ENCODE results near the gene LLGL1.

LLGL1 gene

DNA sequence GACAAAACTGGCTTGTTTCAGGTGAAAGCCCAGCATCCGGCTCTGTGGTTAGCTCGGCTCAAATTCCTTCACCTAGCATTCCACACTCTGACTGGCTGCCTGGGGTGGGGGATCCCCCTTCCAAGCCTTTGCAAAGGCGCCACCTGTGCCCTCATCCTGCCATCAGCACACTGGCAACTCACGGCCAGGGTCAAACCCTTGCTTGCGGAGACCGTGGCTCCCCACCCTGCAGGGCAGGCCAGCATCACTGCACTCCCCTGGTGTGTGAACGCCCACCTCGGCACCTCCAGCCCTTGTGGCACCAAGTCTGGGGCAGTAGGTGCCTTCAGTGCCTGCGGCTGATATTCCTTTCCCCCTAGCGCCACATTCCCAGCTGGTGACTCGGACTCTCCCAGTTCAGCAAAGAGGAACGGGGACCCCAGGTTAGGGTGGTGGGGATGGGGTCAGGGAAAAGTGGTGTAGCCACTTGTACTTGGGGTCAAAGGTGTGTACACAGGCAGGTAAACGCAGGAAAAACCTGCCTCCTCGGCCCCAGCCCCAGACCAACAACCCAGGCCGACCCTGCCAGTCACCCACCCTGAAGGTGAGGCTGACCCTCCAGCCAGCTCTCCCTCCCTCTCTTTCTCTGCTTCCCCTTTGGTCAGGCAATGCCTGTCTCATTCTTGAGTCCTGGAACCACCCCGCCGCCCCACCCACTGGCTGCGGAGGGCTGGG is 32.0 kb downstream of the LLGL1 start:
- peaks cover 15% of the 10 kb centered on the region for H3K4me1 Mint-ChIP-seq
- no peak for DNase-seq (ENCODE audit: low spot score in 2 of 2)
- no peaks in the 10 kb centered on the region for H3K27me3 Mint-ChIP-seq
- no peak for ATAC-seq (ENCODE audit: low read depth)
- H3K27ac Mint-ChIP-seq = peak overlapping the region; percentile 83
- peak overlapping the region; percentile 93 for H3K4me3 Mint-ChIP-seq
- H3K36me3 Mint-ChIP-seq = peaks cover 6% of the 10 kb centered on the region
- no peaks in the 10 kb centered on the region for H3K9me3 Mint-ChIP-seq

DNA sequence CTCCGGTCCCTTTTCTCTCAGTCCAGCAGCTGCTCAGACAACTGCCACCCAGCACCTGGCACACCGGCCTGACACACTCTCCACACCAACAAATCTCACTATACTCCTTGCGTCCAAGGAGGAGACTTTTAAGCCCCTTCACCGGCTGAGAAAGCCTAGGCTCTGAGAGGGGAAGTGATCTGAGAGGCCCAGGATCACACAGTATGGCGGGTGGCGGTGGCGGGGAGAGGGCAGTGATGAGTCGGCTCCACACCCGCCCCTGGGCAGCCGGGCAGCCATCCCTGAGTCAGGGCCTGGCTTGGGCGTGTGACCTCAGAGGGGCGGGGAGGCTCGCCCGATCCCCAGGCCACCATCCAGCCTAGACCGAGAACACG is 32.5 kb downstream of the LLGL1 start:
- ATAC-seq (ENCODE audit: low read depth) = peak; percentile 42
- H3K9me3 Mint-ChIP-seq = no peaks in the 10 kb centered on the region
- peaks cover 5% of the 10 kb centered on the region for H3K36me3 Mint-ChIP-seq
- peak overlapping the region; percentile 83 for H3K27ac Mint-ChIP-seq
- DNase-seq (ENCODE audit: low spot score in 2 of 2) = peak; percentile 34 to 51
- no peaks in the 10 kb centered on the region for H3K27me3 Mint-ChIP-seq
- peak overlapping the region; percentile 93 for H3K4me3 Mint-ChIP-seq
- peaks cover 15% of the 10 kb centered on the region for H3K4me1 Mint-ChIP-seq

DNA sequence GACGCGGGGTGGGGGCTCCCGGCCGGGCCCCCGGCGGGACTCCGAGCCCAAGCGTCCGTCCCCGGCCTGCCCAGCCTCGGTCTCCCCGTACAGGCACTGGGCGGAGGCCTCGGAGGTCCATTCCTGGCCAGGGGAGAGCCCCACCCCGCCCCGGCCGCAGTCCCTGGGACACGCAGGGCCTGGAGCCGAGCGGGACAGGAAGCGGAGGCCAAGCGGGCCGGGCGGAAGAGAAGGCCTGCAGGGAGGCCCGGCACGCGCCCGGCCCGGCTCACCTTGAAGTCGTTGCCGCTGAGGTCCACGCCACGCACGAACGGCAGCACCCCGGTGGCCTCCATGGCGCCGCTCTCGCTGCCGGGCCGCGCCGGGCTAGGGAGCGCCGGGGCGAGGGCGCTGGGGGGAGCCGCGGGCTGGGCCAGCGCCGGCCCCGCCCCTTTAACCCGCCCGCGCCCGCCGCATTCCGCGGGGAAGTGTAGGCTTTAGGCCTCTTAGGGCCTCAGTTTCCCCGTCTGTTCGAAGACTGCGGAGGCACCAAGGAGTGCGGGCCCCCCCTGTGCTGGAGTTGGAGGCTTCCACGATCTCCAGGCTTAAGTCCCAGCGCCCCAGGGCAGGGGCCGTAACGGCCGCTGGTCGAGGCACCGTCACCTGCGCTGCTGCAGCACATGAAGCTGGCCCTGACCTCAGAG is 33.1 kb downstream of the LLGL1 start, which contains the start of gene FLII:
FLII (minus strand) TSS at position 383 of the 683 bp plus-strand sequence; CDS start at position 335, 48 bp downstream.
- ATAC-seq (ENCODE audit: low read depth) = peak; percentile 50
- Mint-ChIP-seq H3K27ac (peak within 1 kb of the TSS; percentile 83), H3K4me3 (peak within 1 kb of the TSS; percentile 93), H3K36me3 (peaks cover 6% of the 10 kb centered on the region), H3K9me3 (no peaks in the 10 kb centered on the region), H3K4me1 (peaks cover 15% of the 10 kb centered on the region), H3K27me3 (no peaks in the 10 kb centered on the region)
- DNase-seq (ENCODE audit: low spot score in 2 of 2) = peak; percentile 35 to 63

DNA sequence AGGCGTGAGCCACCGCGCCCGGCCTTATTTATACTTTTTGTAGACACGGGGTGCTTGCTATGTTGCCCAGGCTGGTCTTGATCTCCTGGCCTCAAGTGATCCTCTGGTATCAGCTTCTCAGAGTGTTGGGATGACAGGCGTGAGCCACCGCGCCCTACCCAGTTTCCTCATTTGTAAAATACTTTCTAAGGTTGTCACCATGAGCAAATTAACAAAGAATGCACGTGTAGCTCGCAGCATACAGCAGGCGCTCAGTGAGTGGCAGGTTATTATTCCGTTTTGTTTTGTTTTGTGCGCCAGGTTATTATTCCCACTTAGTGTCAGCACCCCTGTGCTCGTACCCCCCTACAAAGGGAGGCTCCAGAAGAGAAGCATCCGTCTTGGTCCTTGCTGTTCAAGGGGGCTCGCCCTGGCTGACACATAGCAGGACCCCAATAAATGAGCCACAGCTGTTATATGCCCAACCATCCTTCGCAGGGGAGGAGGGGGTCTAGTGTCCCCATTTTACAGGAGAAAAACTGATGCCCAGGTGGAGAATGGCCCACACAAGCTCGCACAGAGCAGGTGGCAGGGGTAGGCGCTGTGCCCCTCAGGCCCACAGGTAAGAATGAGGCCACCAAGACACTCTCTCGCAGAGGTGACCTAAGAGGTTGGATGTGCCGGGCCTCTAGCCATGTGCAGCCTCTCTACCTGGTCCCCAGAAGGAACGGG is 34.3 kb downstream of the LLGL1 start:
- ATAC-seq (ENCODE audit: low read depth) = no peak
- no peaks in the 10 kb centered on the region for H3K27me3 Mint-ChIP-seq
- peak overlapping the region; percentile 83 for H3K4me3 Mint-ChIP-seq
- H3K27ac Mint-ChIP-seq = peak overlapping the region; percentile 73
- DNase-seq (ENCODE audit: low spot score in 2 of 2) = no peak
- peaks cover 12% of the 10 kb centered on the region for H3K4me1 Mint-ChIP-seq
- H3K9me3 Mint-ChIP-seq = no peaks in the 10 kb centered on the region
- H3K36me3 Mint-ChIP-seq = peaks cover 3% of the 10 kb centered on the region

DNA sequence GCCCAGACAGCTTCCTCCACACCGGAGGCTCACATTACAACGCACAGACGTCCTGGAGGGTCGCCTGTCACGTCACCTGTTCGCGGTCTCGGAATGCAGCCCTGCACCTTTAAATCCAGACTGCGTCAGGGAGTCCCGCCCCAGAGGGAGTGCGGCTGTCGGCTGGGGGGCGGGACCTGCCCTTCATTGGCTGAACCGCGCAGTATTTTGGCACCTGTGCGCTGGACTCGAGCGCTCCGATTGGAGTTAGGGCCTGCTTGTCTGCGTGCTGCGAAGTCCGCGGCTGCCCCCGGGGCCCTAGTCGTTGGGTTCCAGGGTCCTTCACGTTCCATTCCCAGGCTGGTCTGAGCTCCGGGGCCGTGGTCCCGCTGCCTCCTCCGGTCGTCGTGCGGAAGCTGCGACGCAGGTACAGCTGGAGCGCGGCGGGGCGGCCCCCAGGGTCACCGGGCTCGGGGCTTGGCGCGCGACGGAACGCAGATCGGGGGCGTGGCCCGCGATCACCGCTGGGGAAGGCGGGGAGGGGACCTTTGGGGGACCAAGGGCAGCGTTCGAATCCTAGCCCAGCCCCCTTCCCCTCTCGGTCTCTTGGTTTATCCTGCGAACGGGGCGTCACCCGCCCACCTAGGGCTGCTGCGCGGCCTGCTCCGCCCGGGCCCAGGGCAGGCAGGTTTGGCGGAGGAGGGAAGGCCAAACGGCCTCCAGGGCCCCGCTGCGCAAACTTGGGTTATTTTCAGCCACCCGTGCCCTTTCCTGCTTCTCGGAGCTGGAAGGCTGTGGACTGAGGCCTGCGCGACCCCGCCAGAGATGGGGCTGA is 35.1 kb downstream of the LLGL1 start, which contains the start of gene MIEF2:
MIEF2 (plus strand) TSS at position 331 of the 814 bp plus-strand sequence. CDS start 2,059 bp downstream, outside the sequence.
- Mint-ChIP-seq H3K9me3 (no peaks in the 10 kb centered on the region), H3K4me3 (peak within 1 kb of the TSS; percentile 83), H3K27me3 (no peaks in the 10 kb centered on the region), H3K4me1 (peaks cover 12% of the 10 kb centered on the region), H3K36me3 (peaks cover 3% of the 10 kb centered on the region), H3K27ac (peak within 1 kb of the TSS; percentile 73)
- peak; percentile 87 for ATAC-seq (ENCODE audit: low read depth)
- DNase-seq (ENCODE audit: low spot score in 2 of 2) = peak; percentile 82 to 85

DNA sequence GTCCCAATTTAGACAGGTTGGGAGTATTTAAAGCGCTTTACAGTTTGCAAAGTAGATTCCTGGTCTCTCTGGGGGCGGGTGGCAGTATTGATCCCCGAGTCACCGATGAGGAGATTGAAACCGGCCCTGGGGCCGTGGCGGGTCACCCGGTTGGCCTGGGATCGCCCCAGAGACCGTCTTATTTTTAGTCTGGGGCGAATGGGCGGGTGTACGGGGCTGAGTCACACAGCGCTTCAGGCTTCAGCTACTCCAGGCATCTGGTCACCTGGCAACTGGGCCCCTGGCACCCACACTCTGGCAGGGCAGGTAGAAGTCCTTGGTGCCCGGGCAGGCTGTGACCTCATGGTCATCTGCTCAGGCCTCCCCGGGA is 35.7 kb downstream of the LLGL1 start:
- Mint-ChIP-seq H3K27ac (peak overlapping the region; percentile 73), H3K27me3 (no peaks in the 10 kb centered on the region), H3K36me3 (peaks cover 3% of the 10 kb centered on the region), H3K4me3 (peak overlapping the region; percentile 83), H3K4me1 (peaks cover 12% of the 10 kb centered on the region), H3K9me3 (no peaks in the 10 kb centered on the region)
- no peak for ATAC-seq (ENCODE audit: low read depth)
- DNase-seq (ENCODE audit: low spot score in 2 of 2) = no peak

DNA sequence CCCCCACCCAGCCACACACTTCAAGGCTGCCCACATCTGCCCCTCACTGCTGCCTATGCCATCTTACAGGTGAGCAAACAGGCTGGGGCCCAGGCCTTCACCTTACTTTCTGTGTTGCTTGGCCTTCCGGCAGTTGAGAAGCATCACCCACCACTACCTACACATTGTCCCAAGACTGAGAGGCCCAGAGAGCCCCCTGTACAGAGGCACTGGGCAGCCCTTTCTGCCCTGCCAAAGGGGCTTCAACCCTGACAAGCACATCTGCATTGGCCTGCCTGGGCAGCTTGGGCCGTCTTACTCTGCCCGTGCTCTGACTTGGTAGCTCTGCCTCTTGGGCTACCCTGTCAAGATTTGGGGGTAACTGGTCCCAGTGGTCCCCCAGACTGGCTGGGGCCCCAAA is 36.2 kb downstream of the LLGL1 start:
- H3K27ac Mint-ChIP-seq = no peak overlapping the region
- no peaks in the 10 kb centered on the region for H3K27me3 Mint-ChIP-seq
- DNase-seq (ENCODE audit: low spot score in 2 of 2) (no peak), ATAC-seq (ENCODE audit: low read depth) (no peak)
- peaks cover 3% of the 10 kb centered on the region for H3K36me3 Mint-ChIP-seq
- H3K4me3 Mint-ChIP-seq = peak overlapping the region; percentile 83
- peaks cover 12% of the 10 kb centered on the region for H3K4me1 Mint-ChIP-seq
- no peaks in the 10 kb centered on the region for H3K9me3 Mint-ChIP-seq

DNA sequence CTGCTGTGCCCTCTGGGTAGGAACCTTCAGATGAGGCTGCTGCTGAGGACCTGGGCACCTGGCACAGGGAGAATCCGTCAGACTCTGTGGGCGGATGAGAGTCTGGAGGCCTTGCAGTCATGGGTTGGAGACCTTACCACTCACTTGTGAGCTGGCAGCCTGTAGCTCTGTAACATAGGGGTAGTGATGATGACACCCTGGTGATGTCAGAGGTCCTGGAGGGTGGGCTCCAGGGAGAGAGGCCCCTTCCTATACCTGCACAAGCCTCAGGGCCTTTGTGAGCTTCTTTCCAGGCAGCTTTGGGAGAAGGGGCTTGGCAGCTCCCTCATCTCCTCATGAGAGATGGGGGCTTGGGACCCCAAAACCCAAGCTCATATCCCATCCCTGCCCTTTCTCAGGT is 36.7 kb downstream of the LLGL1 start:
- peak overlapping the region; percentile 21 for H3K4me3 Mint-ChIP-seq
- no peaks in the 10 kb centered on the region for H3K9me3 Mint-ChIP-seq
- ATAC-seq (ENCODE audit: low read depth) (no peak), DNase-seq (ENCODE audit: low spot score in 2 of 2) (no peak)
- peaks cover 12% of the 10 kb centered on the region for H3K4me1 Mint-ChIP-seq
- H3K36me3 Mint-ChIP-seq = peaks cover 3% of the 10 kb centered on the region
- H3K27me3 Mint-ChIP-seq = no peaks in the 10 kb centered on the region
- H3K27ac Mint-ChIP-seq = no peak overlapping the region

DNA sequence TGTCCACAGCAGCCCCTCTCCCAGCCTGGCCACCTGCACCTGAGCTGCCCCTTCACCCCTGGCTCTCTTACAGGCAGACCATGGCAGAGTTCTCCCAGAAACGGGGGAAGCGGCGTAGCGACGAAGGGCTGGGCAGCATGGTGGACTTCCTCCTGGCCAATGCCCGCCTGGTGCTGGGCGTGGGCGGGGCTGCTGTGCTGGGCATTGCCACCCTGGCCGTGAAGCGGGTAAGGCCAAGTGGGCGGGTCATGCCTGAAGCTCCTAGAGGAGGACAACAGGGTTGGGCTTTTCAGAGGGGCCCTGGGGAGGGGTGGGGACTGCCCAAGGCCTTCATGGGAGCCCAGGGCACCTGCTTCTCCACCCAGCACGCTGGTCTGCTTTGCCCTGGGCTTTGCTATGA is 37.2 kb downstream of the LLGL1 start:
- H3K9me3 Mint-ChIP-seq = no peaks in the 10 kb centered on the region
- no peak overlapping the region for H3K4me3 Mint-ChIP-seq
- peaks cover 3% of the 10 kb centered on the region for H3K36me3 Mint-ChIP-seq
- no peaks in the 10 kb centered on the region for H3K27me3 Mint-ChIP-seq
- no peak for ATAC-seq (ENCODE audit: low read depth)
- peaks cover 12% of the 10 kb centered on the region for H3K4me1 Mint-ChIP-seq
- H3K27ac Mint-ChIP-seq = no peak overlapping the region
- DNase-seq (ENCODE audit: low spot score in 2 of 2) = no peak

DNA sequence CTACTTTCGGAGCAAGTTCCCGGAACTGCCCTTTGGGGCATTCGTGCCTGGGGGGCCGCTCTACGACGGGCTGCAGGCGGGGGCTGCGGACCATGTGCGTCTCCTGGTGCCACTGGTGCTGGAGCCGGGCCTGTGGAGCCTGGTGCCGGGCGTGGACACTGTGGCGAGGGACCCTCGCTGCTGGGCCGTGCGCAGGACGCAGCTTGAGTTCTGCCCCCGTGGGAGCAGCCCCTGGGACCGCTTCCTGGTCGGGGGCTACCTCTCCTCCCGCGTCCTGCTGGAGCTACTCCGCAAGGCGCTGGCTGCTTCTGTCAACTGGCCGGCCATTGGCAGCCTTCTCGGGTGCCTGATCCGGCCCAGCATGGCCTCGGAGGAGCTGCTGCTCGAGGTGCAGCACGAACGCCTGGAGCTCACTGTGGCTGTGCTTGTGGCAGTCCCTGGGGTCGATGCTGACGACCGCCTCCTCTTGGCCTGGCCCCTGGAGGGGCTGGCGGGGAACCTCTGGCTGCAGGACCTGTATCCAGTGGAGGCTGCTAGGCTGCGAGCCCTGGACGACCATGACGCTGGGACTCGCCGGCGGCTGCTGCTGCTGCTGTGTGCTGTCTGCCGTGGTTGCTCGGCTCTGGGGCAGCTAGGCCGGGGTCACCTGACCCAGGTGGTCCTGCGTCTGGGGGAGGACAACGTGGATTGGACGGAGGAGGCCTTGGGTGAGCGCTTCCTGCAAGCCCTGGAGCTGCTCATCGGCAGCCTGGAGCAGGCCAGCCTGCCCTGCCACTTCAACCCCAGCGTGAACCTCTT is 38.6 kb downstream of the LLGL1 start:
- Mint-ChIP-seq H3K27me3 (no peaks in the 10 kb centered on the region), H3K9me3 (no peaks in the 10 kb centered on the region), H3K4me3 (no peak overlapping the region), H3K4me1 (peaks cover 10% of the 10 kb centered on the region), H3K36me3 (peaks cover 3% of the 10 kb centered on the region), H3K27ac (no peak overlapping the region)
- no peak for ATAC-seq (ENCODE audit: low read depth)
- no peak for DNase-seq (ENCODE audit: low spot score in 2 of 2)

DNA sequence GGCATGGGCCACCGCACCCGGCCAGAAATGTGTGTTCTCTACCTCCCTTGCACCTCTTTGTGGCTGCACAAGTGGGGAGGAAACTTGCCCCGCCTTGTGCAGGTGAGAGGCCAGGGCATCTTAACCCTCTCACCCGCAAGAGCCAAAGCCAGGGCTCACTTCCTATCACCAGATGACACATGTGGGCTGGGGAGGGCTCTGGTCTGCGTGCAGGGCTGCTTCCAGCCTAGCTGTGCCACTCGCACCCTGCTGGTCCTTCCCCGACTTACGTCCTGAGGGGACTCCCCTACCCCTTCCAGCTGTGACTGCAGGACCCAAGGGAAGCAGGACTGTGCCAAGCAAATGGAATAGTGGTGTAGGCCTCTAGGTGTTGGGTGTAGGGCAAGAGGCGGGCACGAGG is 41.9 kb downstream of the LLGL1 start:
- H3K9me3 Mint-ChIP-seq = no peaks in the 10 kb centered on the region

DNA sequence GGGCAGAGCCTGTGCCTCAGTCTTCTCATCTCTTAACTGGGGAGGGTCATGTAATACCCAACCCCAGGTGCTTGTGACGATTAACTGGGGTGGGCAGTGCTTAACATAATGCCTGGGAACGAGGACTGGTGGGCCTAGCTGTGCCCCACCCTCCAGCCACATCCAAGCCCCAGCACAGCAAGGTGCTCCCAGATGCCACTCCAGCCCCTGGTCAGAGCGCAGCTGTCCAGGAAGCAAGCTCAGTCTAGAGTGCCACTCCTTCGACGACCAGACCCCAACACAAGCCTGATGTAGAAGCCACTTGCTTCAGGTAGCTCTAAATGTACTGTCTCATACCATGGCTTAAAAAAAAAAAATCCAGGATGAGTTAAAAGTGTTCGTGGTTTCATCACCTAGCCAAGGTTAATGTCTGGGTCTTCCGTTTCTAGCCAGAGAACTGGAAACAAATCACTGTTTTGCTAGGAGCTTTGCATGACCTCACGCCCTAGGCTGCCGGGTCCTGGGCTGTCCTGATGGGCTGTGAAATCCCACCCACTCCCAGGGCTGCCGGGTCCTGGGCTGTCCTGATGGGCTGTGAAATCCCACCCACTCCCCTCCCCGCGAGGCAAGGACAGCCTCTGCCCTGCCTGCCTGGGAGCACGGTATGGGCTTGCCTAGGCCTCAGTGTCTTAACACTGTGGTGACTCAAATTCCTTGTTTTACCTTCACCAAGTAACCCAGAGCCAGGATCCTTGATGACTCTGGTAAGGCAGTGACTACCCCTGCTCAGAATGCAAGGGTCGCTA is 42.7 kb downstream of the LLGL1 start:
- Mint-ChIP-seq H3K4me3 (no peak overlapping the region), H3K27ac (no peak overlapping the region)

More for the DNA sequence above, 41.9 kb downstream of the LLGL1 start:
- DNase-seq (ENCODE audit: low spot score in 2 of 2) = no peak
- Mint-ChIP-seq H3K4me3 (no peak overlapping the region), H3K27me3 (no peaks in the 10 kb centered on the region), H3K27ac (no peak overlapping the region), H3K4me1 (no peaks in the 10 kb centered on the region), H3K36me3 (peaks cover 3% of the 10 kb centered on the region)
- ATAC-seq (ENCODE audit: low read depth) = no peak

More for the DNA sequence above, 42.7 kb downstream of the LLGL1 start:
- Mint-ChIP-seq H3K36me3 (peaks cover 6% of the 10 kb centered on the region), H3K4me1 (no peaks in the 10 kb centered on the region), H3K27me3 (no peaks in the 10 kb centered on the region), H3K9me3 (no peaks in the 10 kb centered on the region)
- DNase-seq (ENCODE audit: low spot score in 2 of 2) (no peak), ATAC-seq (ENCODE audit: low read depth) (no peak)
